Activated CD8-positive, alpha-beta memory T cell treated with anti-CD3 and anti-CD28 coated beads for 1 hour (primary cell): ENCODE data around the gene RTKN.

ENCODE experiments used
- DNase-seq, 2 donors: peaks; one replicate each; pipeline ENCODE4 v3.0.0-alpha.2; 2020; ENCODE audit warnings: low read depth in 1 of 2; ENCODE audit errors: extremely low read depth in 1 of 2

The RTKN gene

GRCh38 chr2:74440378-74441169 lies 1.2 kb downstream of the RTKN start:
- no peak for DNase-seq

GRCh38 chr2:74439803-74440377 lies 1.8 kb downstream of the RTKN start:
- no peak for DNase-seq

GRCh38 chr2:74439373-74439772 lies 2.4 kb downstream of the RTKN start:
- no peak for DNase-seq

- no peak for DNase-seq
Observed at GRCh38 chr2:74438248-74438647, 3.5 kb downstream of the RTKN start.

- DNase-seq, result no peak
Observed at GRCh38 chr2:74436848-74437695, 4.7 kb downstream of the RTKN start.

GRCh38 chr2:74436111-74436805 lies 5.5 kb downstream of the RTKN start:
- no peak for DNase-seq

- no peak for DNase-seq
Observed at GRCh38 chr2:74430502-74430901, 11.2 kb downstream of the RTKN start.

GRCh38 chr2:74429487-74430451 lies 12.0 kb downstream of the RTKN start:
- no peak for DNase-seq

- DNase-seq, result no peak
Observed at GRCh38 chr2:74428675-74429074, 13.1 kb downstream of the RTKN start.

- DNase-seq, result no peak
Observed at GRCh38 chr2:74427551-74427950, 14.2 kb downstream of the RTKN start.

- DNase-seq, result no peak
Observed at GRCh38 chr2:74426181-74426758, 15.5 kb downstream of the RTKN start.

GRCh38 chr2:74425523-74425922 lies 16.2 kb downstream of the RTKN start:
- DNase-seq, result no peak

GRCh38 chr2:74424995-74425406 lies 16.7 kb downstream of the RTKN start:
- DNase-seq, result no peak

GRCh38 chr2:74424139-74424992 lies 17.4 kb downstream of the RTKN start:
- no peak for DNase-seq

GRCh38 chr2:74423231-74424095 lies 18.3 kb downstream of the RTKN start:
- DNase-seq, result no peak

- peak; percentile 83 to 93 for DNase-seq
Observed at GRCh38 chr2:74421221-74421870, 20.4 kb downstream of the RTKN start, which contains the start of the genes C2orf81 and WDR54. Gene C2orf81, minus strand, starts transcription at chr2:74421619. Its CDS starts 59 bp downstream, at chr2:74421560. Gene WDR54, plus strand, starts transcription at chr2:74421730. Its CDS starts 424 bp downstream, at chr2:74422154.
